HCT116 (cell line): ENCODE measurements around the gene UNC5C. TPM values are rescaled to one million over a fixed set of nuclear protein-coding genes. Genes with fewer than 3 reads are reported as not detected.
"Not testable (repeated sequence)": the region's sequence is repeated elsewhere in the genome, so short reads cannot be mapped to it uniquely, and the experiment has no call there.

Experiments used
- ATAC-seq: fragments of 200-7000 bp; cut with Tn5 transposase; 2 replicates; pipeline ENCODE4 v1.9.1; 2020; ENCODE audit warnings: mild to moderate bottlenecking, moderate library complexity
- BruUV-seq: library from RNA; stranded (reverse); fragments of 400-500 nt; replicated peaks from 2 replicates; lab custom pipeline; 2021; lab: Mats Ljungman, UMichigan
- CTCF ChIA-PET: fragments of 300-600 bp; sonication (Branson Sonifier 250); formaldehyde crosslinking; loops from one replicate; lab custom pipeline; 2021; ENCODE audit warnings: antibody characterized with exemption; lab: Charles Lee
- POLR2A ChIA-PET: fragments of 300-600, 350-600 bp; sonication (Branson Sonifier 250); formaldehyde crosslinking; loops from one replicate; lab custom pipeline; 2021; ENCODE audit warnings: antibody characterized with exemption; lab: Charles Lee
- RAD21 ChIA-PET, 2 experiments: fragments of 300-600 bp; sonication (Branson Sonifier 250); formaldehyde crosslinking; loops; one replicate each; lab custom pipeline; 2023; ENCODE audit warnings: low total read pairs in 2 of 2; ENCODE audit not compliant: uncharacterized antibody in 2 of 2, unreplicated experiment in 2 of 2, low non-redundant PET in 1 of 2; lab: Charles Lee
- DNase-seq: peaks from one replicate; pipeline ENCODE4 v3.0.0-alpha.2; 2010; ENCODE audit warnings: low read depth, low spot score
- H2AFZ ChIP-seq: fragments of 200-600 bp; shearing (Covaris generic), sonication (generic); 2 replicates; pipeline ENCODE4 v1.6.1; 2017; ENCODE audit warnings: low read depth, mixed run types, mixed read lengths, antibody characterized with exemption, low read length; ENCODE audit not compliant: poor library complexity, severe bottlenecking
- H3K27ac ChIP-seq: 2 replicates; pipeline ENCODE4 v1.5.1; 2012; ENCODE audit warnings: low read depth, low read length
- H3K27me3 ChIP-seq: fragments of 200-600 bp; sonication (generic); 2 replicates; pipeline ENCODE4 v1.6.1; 2016; ENCODE audit warnings: mixed run types, low read length, mixed read lengths; ENCODE audit not compliant: insufficient read depth
- H3K36me3 ChIP-seq, 2 experiments: fragments of 200-500 bp in 1 of 2; fragments of 200-600 bp in 1 of 2; sonication (Bioruptor generic) in 1 of 2; sonication (generic) in 1 of 2; 2 replicates each; pipeline versions ENCODE4 v1.5.1 to v1.6.1; 2014 to 2016; ENCODE audit warnings: low read length in 2 of 2, inconsistent platforms in 1 of 2, mixed read lengths in 1 of 2, mixed run types in 1 of 2; ENCODE audit not compliant: insufficient read depth in 2 of 2, control insufficient read depth in 1 of 2
- H3K4me1 ChIP-seq, 2 experiments: fragments of 200-600 bp in 1 of 2; sonication (generic) in 1 of 2; 2 replicates each; pipeline versions ENCODE4 v1.5.1 to v1.6.1; 2012 to 2017; ENCODE audit warnings: low read length in 2 of 2, inconsistent platforms in 1 of 2, mild to moderate bottlenecking in 1 of 2, mixed read lengths in 1 of 2, mixed run types in 1 of 2, moderate library complexity in 1 of 2; ENCODE audit not compliant: insufficient read depth in 2 of 2, control insufficient read depth in 1 of 2
- H3K4me2 ChIP-seq: fragments of 200-600 bp; sonication (generic); 2 replicates; pipeline ENCODE4 v1.6.1; 2017; ENCODE audit warnings: mixed run types, low read length, mixed read lengths
- H3K4me3 ChIP-seq, 2 experiments: fragments of 200-600 bp in 1 of 2; sonication (generic) in 1 of 2; replicated peaks in 1 of 2; 2 replicates each; pipeline ENCODE4 v1.5.1; 2011 to 2016; ENCODE audit warnings: low read length in 2 of 2, control low read depth in 1 of 2, low read depth in 1 of 2, mild to moderate bottlenecking in 1 of 2, mixed read lengths in 1 of 2, mixed run types in 1 of 2
- H3K79me2 ChIP-seq: fragments of 200-600 bp; sonication (generic); 2 replicates; pipeline ENCODE4 v1.6.1; 2017; ENCODE audit warnings: mild to moderate bottlenecking, mixed run types, low read length, moderate library complexity, mixed read lengths; ENCODE audit not compliant: insufficient read depth
- H3K9ac ChIP-seq: fragments of 200-600 bp; sonication (generic); 2 replicates; pipeline ENCODE4 v1.6.1; 2016; ENCODE audit warnings: low read length, mixed read lengths
- H3K9me2 ChIP-seq: fragments of 200-600 bp; sonication (generic), shearing (Covaris generic); 2 replicates; pipeline ENCODE4 v1.6.1; 2017; ENCODE audit warnings: mixed run types, mild to moderate bottlenecking, moderate library complexity; ENCODE audit not compliant: insufficient read depth
- H3K9me3 ChIP-seq, 2 experiments: fragments of 200-500 bp in 1 of 2; fragments of 200-600 bp in 1 of 2; sonication (Bioruptor generic) in 1 of 2; sonication (generic) in 1 of 2; 2 replicates each; pipeline ENCODE4 v1.6.1; 2014 to 2017; ENCODE audit warnings: low read length in 2 of 2, mixed read lengths in 2 of 2, inconsistent platforms in 1 of 2, low read depth in 1 of 2, mild to moderate bottlenecking in 1 of 2, mixed run types in 1 of 2, moderate library complexity in 1 of 2; ENCODE audit not compliant: control insufficient read depth in 1 of 2, insufficient read depth in 1 of 2
- H4K20me1 ChIP-seq: fragments of 200-600 bp; sonication (generic), shearing (Covaris generic); 2 replicates; pipeline ENCODE4 v1.6.1; 2017; ENCODE audit warnings: mixed run types, mild to moderate bottlenecking, moderate library complexity; ENCODE audit not compliant: insufficient read depth
- CBX3 ChIP-seq: IDR thresholded peaks from 2 replicates; pipeline ENCODE4 v1.6.1; 2012; ENCODE audit warnings: low read depth
- CEBPB ChIP-seq: IDR thresholded peaks from 2 replicates; pipeline ENCODE4 v1.6.1; 2012; ENCODE audit warnings: low read depth
- EGR1 ChIP-seq: IDR thresholded peaks from 2 replicates; pipeline ENCODE4 v1.6.1; 2012; ENCODE audit warnings: low read depth
- EZH2 ChIP-seq: fragments of 200-600 bp; sonication (generic); IDR thresholded peaks from 2 replicates; pipeline ENCODE4 v1.6.1; 2017; ENCODE audit warnings: antibody characterized with exemption, mixed run types
- JUND ChIP-seq: IDR thresholded peaks from 2 replicates; pipeline ENCODE4 v1.6.1; 2012
- POLR2AphosphoS5 ChIP-seq: IDR thresholded peaks from 2 replicates; pipeline ENCODE4 v1.6.1; 2011; ENCODE audit warnings: mild to moderate bottlenecking, low read depth, low read length, moderate library complexity
- REST ChIP-seq: IDR thresholded peaks from 2 replicates; pipeline ENCODE4 v1.6.1; 2012; ENCODE audit warnings: low read depth
- SP1 ChIP-seq: IDR thresholded peaks from 2 replicates; pipeline ENCODE4 v1.6.1; 2012; ENCODE audit warnings: low read depth
- SRF ChIP-seq: IDR thresholded peaks from 2 replicates; pipeline ENCODE4 v1.6.1; 2012; ENCODE audit warnings: low read depth
- ZBTB33 ChIP-seq: IDR thresholded peaks from 2 replicates; pipeline ENCODE4 v1.6.1; 2011; ENCODE audit warnings: mild to moderate bottlenecking, low read length, moderate library complexity; ENCODE audit not compliant: insufficient replicate concordance; ENCODE audit errors: extremely low read depth
- ZNF274 ChIP-seq: fragments of 200-500 bp; sonication (Bioruptor generic); IDR thresholded peaks from 2 replicates; pipeline ENCODE4 v1.6.1; 2014; ENCODE audit warnings: mild to moderate bottlenecking, low read depth, low read length, inconsistent platforms
- intact Hi-C: fragments of 100-400 bp; cut with micrococcal nuclease; formaldehyde crosslinking; loops from 2 replicates; pipeline ENCODE4 v1.10.0; 2022
- total RNA-seq: library from RNA; stranded (reverse); gene quantifications from one replicate; pipeline ENCODE4 v1.2.1, GENCODE V29; 2021; ENCODE audit not compliant: unreplicated experiment

Gene UNC5C
- total RNA-seq, 1 experiment from 2014 or later = not detected

GRCh38 chr4:95134016-95134415 lies 414.8 kb downstream of the UNC5C start:
- H3K79me2 ChIP-seq, H3K27ac ChIP-seq, H3K4me1 ChIP-seq, DNase-seq, CTCF ChIA-PET, RAD21 ChIA-PET, H3K9ac ChIP-seq, H4K20me1 ChIP-seq, H2AFZ ChIP-seq, H3K36me3 ChIP-seq, H3K9me3 ChIP-seq, H3K4me2 ChIP-seq, intact Hi-C loops, BruUV-seq, POLR2A ChIA-PET, ATAC-seq, H3K27me3 ChIP-seq, H3K4me3 ChIP-seq, H3K9me2 ChIP-seq: not testable (repeated sequence)

DNA sequence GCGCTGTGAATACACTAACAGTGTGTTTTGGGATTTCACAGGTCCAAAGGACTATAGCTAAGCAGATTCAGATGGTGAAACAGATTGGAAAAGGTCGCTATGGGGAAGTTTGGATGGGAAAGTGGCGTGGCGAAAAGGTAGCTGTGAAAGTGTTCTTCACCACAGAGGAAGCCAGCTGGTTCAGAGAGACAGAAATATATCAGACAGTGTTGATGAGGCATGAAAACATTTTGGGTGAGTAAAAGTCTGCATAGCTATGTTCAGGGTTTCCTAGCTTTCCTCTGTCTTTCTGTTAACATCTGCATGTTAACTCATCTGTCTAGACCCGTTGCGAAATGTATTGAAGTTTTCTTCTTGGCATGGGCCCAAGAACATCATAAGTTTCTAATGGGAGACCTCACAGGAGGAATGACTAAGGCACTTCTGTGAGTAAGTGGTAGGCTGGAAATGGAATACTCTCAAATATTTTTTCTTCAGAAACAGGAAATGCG lies 418.9 kb downstream of the UNC5C start:
- H3K4me3 ChIP-seq = no peak overlapping the region
- H3K4me2 ChIP-seq = peak overlapping the region; percentile 31
- POLR2A ChIA-PET = no interaction called here

More for the DNA sequence above, 418.9 kb downstream of the UNC5C start:
- H3K36me3 ChIP-seq = no peaks in the 10 kb centered on the region
- intact Hi-C loops = loop anchor here (10.0 kb wide), 1 partner anchor 1335 kb away; no protein-coding TSS in a partner anchor
- no peaks in the 10 kb centered on the region for H4K20me1 ChIP-seq
- H3K27ac ChIP-seq = no peak overlapping the region
- no peaks in the 10 kb centered on the region for H3K79me2 ChIP-seq
- ChIA-PET CTCF (interaction anchor here (0.7 kb wide), 1 partner anchor 35 kb away, joined by 3 read pairs; no protein-coding TSS in a partner anchor), RAD21 (no interaction called here)
- no peaks in the 10 kb centered on the region for H3K27me3 ChIP-seq
- peak; percentile 73 for DNase-seq
- H3K4me1 ChIP-seq = peaks cover 8% of the 10 kb centered on the region in 2 experiments; a peak in 3 of 4 replicates
- H3K9me2 ChIP-seq = no peaks in the 10 kb centered on the region
- no peaks in the 10 kb centered on the region for H3K9me3 ChIP-seq
- ATAC-seq = peak; percentile 55
- TF ChIP-seq ZBTB33 (no peak), CEBPB (peak; percentile 95), EGR1 (no peak), POLR2AphosphoS5 (peak; percentile 45), CBX3 (peak; percentile 51; the same call in 1 of the 2 replicates), SRF (no peak), ZNF274 (no peak), JUND (peak; percentile 51), REST (no peak), EZH2 (no peak), SP1 (0 out of 2 replicates have a peak, but pooled peaks have one; percentile 30)
- H3K9ac ChIP-seq = no peak overlapping the region
- BruUV-seq = no TSS peak
- peak overlapping the region; percentile 6 for H2AFZ ChIP-seq
